ENCODE data around the gene RAPH1. TPM values are rescaled to one million over a fixed set of nuclear protein-coding genes. Genes with fewer than 3 reads are reported as not detected.

RAPH1 gene
- polyA plus RNA-seq, 1 donor from 2014 or later = 13.9 TPM

- no peak for TF ChIP-seq EZH2 (IDR thresholded peaks at IDR 0.05; ENCODE audit: borderline replicate concordance, insufficient read depth, low read length, poor library complexity, severe bottlenecking)
- TF ChIP-seq POLR2AphosphoS5 (IDR thresholded peaks at IDR 0.05) = no peak
- no peak for TF ChIP-seq REST (IDR thresholded peaks at IDR 0.05; ENCODE audit: borderline replicate concordance)
- TF ChIP-seq, protein P1, sequence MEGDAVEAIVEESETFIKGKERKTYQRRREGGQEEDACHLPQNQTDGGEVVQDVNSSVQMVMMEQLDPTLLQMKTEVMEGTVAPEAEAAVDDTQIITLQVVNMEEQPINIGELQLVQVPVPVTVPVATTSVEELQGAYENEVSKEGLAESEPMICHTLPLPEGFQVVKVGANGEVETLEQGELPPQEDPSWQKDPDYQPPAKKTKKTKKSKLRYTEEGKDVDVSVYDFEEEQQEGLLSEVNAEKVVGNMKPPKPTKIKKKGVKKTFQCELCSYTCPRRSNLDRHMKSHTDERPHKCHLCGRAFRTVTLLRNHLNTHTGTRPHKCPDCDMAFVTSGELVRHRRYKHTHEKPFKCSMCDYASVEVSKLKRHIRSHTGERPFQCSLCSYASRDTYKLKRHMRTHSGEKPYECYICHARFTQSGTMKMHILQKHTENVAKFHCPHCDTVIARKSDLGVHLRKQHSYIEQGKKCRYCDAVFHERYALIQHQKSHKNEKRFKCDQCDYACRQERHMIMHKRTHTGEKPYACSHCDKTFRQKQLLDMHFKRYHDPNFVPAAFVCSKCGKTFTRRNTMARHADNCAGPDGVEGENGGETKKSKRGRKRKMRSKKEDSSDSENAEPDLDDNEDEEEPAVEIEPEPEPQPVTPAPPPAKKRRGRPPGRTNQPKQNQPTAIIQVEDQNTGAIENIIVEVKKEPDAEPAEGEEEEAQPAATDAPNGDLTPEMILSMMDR (IDR thresholded peaks at IDR 0.05; ENCODE audit: poor library complexity, severe bottlenecking) = no peak
- TF ChIP-seq RAD21 (conservative IDR thresholded peaks at IDR 0.05) = no peak
- TF ChIP-seq EP300 (conservative IDR thresholded peaks at IDR 0.05; ENCODE audit: poor library complexity, severe bottlenecking) = no peak
- TF ChIP-seq MXI1 (conservative IDR thresholded peaks at IDR 0.05; ENCODE audit: poor library complexity, severe bottlenecking) = no peak
These were observed 58.2 kb downstream of the RAPH1 start for GRCh38 chr2:203476881-203477280.

GRCh38 chr2:203471323-203471722 lies 63.8 kb downstream of the RAPH1 start:
- no peaks in the 10 kb centered on the region for H3K9me3 ChIP-seq (ENCODE audit: low read length)
- H3K36me3 ChIP-seq (ENCODE audit: insufficient read depth, low read length) = no peaks in the 10 kb centered on the region
- no peaks in the 10 kb centered on the region for H3K27me3 ChIP-seq (ENCODE audit: insufficient read depth, low read depth, low read length)
- no peak overlapping the region for H3K27ac ChIP-seq (ENCODE audit: low read length)
- no peaks in the 10 kb centered on the region for H4K20me1 ChIP-seq (ENCODE audit: insufficient read depth)
- H3K4me3 ChIP-seq (ENCODE audit: low read length) = no peak overlapping the region
- TF ChIP-seq EZH2 (IDR thresholded peaks at IDR 0.05; ENCODE audit: borderline replicate concordance, insufficient read depth, low read length, poor library complexity, severe bottlenecking) = no peak
- TF ChIP-seq, protein P1 (IDR thresholded peaks at IDR 0.05; ENCODE audit: poor library complexity, severe bottlenecking) = no peak
- TF ChIP-seq REST (IDR thresholded peaks at IDR 0.05; ENCODE audit: borderline replicate concordance) = no peak
- TF ChIP-seq RAD21 (conservative IDR thresholded peaks at IDR 0.05) = no peak
- no peak for TF ChIP-seq MXI1 (conservative IDR thresholded peaks at IDR 0.05; ENCODE audit: poor library complexity, severe bottlenecking)
- no peak for TF ChIP-seq TAF1 (IDR thresholded peaks at IDR 0.05; ENCODE audit: low read depth)
- no peak for TF ChIP-seq POLR2AphosphoS5 (IDR thresholded peaks at IDR 0.05)
- TF ChIP-seq EP300 (conservative IDR thresholded peaks at IDR 0.05; ENCODE audit: poor library complexity, severe bottlenecking) = no peak
- no peak for TF ChIP-seq SMC3 (conservative IDR thresholded peaks at IDR 0.05; ENCODE audit: poor library complexity)
- no peaks in the 10 kb centered on the region for H3K79me2 ChIP-seq (replicated peaks; ENCODE audit: insufficient read depth, low read length)
- H3K9me2 ChIP-seq (ENCODE audit: insufficient read depth, low read length) = no peaks in the 10 kb centered on the region
- H3F3A ChIP-seq (ENCODE audit: insufficient read depth, low read length, poor library complexity, severe bottlenecking) = no peaks in the 10 kb centered on the region
- no peak overlapping the region for H2AFZ ChIP-seq (ENCODE audit: low read depth, low read length)
- no peak overlapping the region for H3K9ac ChIP-seq (ENCODE audit: low read length)
- no peak overlapping the region for H3K4me2 ChIP-seq (ENCODE audit: low read length)

More at GRCh38 chr2:203476881-203477280, 58.2 kb downstream of the RAPH1 start:
- Histone ChIP-seq H3K27me3 (ENCODE audit: insufficient read depth, low read depth, low read length) (no peaks in the 10 kb centered on the region), H3K9ac (ENCODE audit: low read length) (no peak overlapping the region), H3K9me3 (ENCODE audit: low read length) (no peaks in the 10 kb centered on the region), H3K79me2 (replicated peaks; ENCODE audit: insufficient read depth, low read length) (no peaks in the 10 kb centered on the region), H3F3A (ENCODE audit: insufficient read depth, low read length, poor library complexity, severe bottlenecking) (no peaks in the 10 kb centered on the region), H3K4me2 (ENCODE audit: low read length) (no peak overlapping the region), H4K20me1 (ENCODE audit: insufficient read depth) (no peaks in the 10 kb centered on the region), H2AFZ (ENCODE audit: low read depth, low read length) (no peak overlapping the region), H3K4me3 (ENCODE audit: low read length) (no peak overlapping the region), H3K36me3 (ENCODE audit: insufficient read depth, low read length) (no peaks in the 10 kb centered on the region), H3K9me2 (ENCODE audit: insufficient read depth, low read length) (no peaks in the 10 kb centered on the region), H3K27ac (ENCODE audit: low read length) (no peak overlapping the region)
